ENCODE measurements around the gene MPP3. TPM values are rescaled to one million over a fixed set of nuclear protein-coding genes. Genes with fewer than 3 reads are reported as not detected.

Gene MPP3
- total RNA-seq (10 to 100 TPM; 32.2 to 38.7 TPM), polyA plus RNA-seq (10 to 100 TPM in 1 of 2 donors, 1 to 10 TPM in 1; 9.9 to 17.0 TPM)
- long read RNA-seq, donor 1, partial matches to known transcripts = 0 of 1 reads
- long read RNA-seq, donor 1, other reads (novel, unspliced or antisense) = 0 of 1 reads
- long read RNA-seq, donor 2 = 0 reads
- long read RNA-seq, donor 3, partial matches to known transcripts = 0 of 2 reads
- long read RNA-seq, donor 3, other reads (novel, unspliced or antisense) = 0 of 2 reads
- long read RNA-seq, donor 4, partial matches to known transcripts = 0 of 1 reads
- long read RNA-seq, donor 4, other reads (novel, unspliced or antisense) = 0 of 1 reads
- long read RNA-seq, donor 5, partial matches to known transcripts = 0 of 1 reads
- long read RNA-seq, donor 5, other reads (novel, unspliced or antisense) = 0 of 1 reads

- peak; percentile 68 to 83 (median 74) for DNase-seq
- no peak within 1 kb of the TSS for H3K9ac ChIP-seq (ENCODE audit: insufficient read depth in 1 of 2, low read length in 2 of 2)
- WGBS, 2 donors = 2 to 3% methylated on average over 37 to 86 of the region's 87 CpGs
Observed at GRCh38 chr17:43832976-43833829, at the start of gene MPP3. Gene MPP3, minus strand, starts transcription at chr17:43833146. Its CDS starts 1,240 bp downstream, at chr17:43831906.

GRCh38 chr17:43881758-43882505 is 49.0 kb upstream of the MPP3 start:
- Histone ChIP-seq H3K9ac (ENCODE audit: insufficient read depth in 1 of 2, low read length in 2 of 2) (no peak overlapping the region), H3K27me3 (ENCODE audit: control insufficient read depth in 3 of 3, insufficient read depth in 3 of 3, low read length in 2 of 3) (no peaks in the 10 kb centered on the region), H3K36me3 (ENCODE audit: control insufficient read depth in 4 of 4, insufficient read depth in 4 of 4, low read length in 4 of 4) (peaks cover 0 to 3% (median 0%) of the 10 kb centered on the region in 4 donors), H3K4me3 (no peak overlapping the region), H3K27ac (ENCODE audit: low read depth in 1 of 2, low read length in 1 of 2) (no peak overlapping the region), H3K9me3 (ENCODE audit: control insufficient read depth in 4 of 4, insufficient read depth in 3 of 4, low read length in 3 of 4) (no peaks in the 10 kb centered on the region), H3K4me1 (ENCODE audit: control insufficient read depth in 5 of 5, insufficient read depth in 5 of 5, low read length in 5 of 5) (no peaks in the 10 kb centered on the region)
- DNase-seq (no peak), ATAC-seq (ENCODE audit: insufficient read depth, low FRiP score) (no peak)
- WGBS, 2 donors = 95 to 96% methylated on average over 25 to 27 of the region's 27 CpGs
- no peak for TF ChIP-seq CTCF (IDR thresholded peaks at IDR 0.05; ENCODE audit: control extremely low read depth, extremely low read depth)

More at GRCh38 chr17:43832976-43833829, at the start of gene MPP3:
- Histone ChIP-seq H3K4me3 (peak within 1 kb of the TSS; percentile 66), H3K4me1 (ENCODE audit: control insufficient read depth in 5 of 5, insufficient read depth in 5 of 5, low read length in 5 of 5) (peaks cover 0 to 16% (median 4%) of the 10 kb centered on the region in 5 donors), H3K36me3 (ENCODE audit: control insufficient read depth in 4 of 4, insufficient read depth in 4 of 4, low read length in 4 of 4) (peaks cover 0 to 8% (median 2%) of the 10 kb centered on the region in 4 donors), H3K9me3 (ENCODE audit: control insufficient read depth in 4 of 4, insufficient read depth in 3 of 4, low read length in 3 of 4) (no peaks in the 10 kb centered on the region), H3K27me3 (ENCODE audit: control insufficient read depth in 3 of 3, insufficient read depth in 3 of 3, low read length in 2 of 3) (no peaks in the 10 kb centered on the region), H3K27ac (ENCODE audit: low read depth in 1 of 2, low read length in 1 of 2) (peak within 1 kb of the TSS; percentile 70 to 87)
- ATAC-seq (ENCODE audit: insufficient read depth, low FRiP score) = peak; percentile 91
- TF ChIP-seq CTCF (IDR thresholded peaks at IDR 0.05; ENCODE audit: control extremely low read depth, extremely low read depth) = no peak

GRCh38 chr17:43881181-43881580 is 48.2 kb upstream of the MPP3 start:
- no peak overlapping the region for H3K27ac ChIP-seq (ENCODE audit: low read depth in 1 of 2, low read length in 1 of 2)
- no peak for TF ChIP-seq CTCF (IDR thresholded peaks at IDR 0.05; ENCODE audit: control extremely low read depth, extremely low read depth)
- H3K27me3 ChIP-seq (ENCODE audit: control insufficient read depth in 3 of 3, insufficient read depth in 3 of 3, low read length in 2 of 3) = no peaks in the 10 kb centered on the region
- H3K4me3 ChIP-seq = no peak overlapping the region
- peaks cover 0 to 3% (median 0%) of the 10 kb centered on the region in 4 donors for H3K36me3 ChIP-seq (ENCODE audit: control insufficient read depth in 4 of 4, insufficient read depth in 4 of 4, low read length in 4 of 4)
- no peaks in the 10 kb centered on the region for H3K9me3 ChIP-seq (ENCODE audit: control insufficient read depth in 4 of 4, insufficient read depth in 3 of 4, low read length in 3 of 4)
- ATAC-seq (ENCODE audit: insufficient read depth, low FRiP score) = no peak
- WGBS, 2 donors = 96 to 97% methylated on average over 12 of the region's 12 CpGs
- H3K9ac ChIP-seq (ENCODE audit: insufficient read depth in 1 of 2, low read length in 2 of 2) = no peak overlapping the region
- no peak for DNase-seq
- H3K4me1 ChIP-seq (ENCODE audit: control insufficient read depth in 5 of 5, insufficient read depth in 5 of 5, low read length in 5 of 5) = no peaks in the 10 kb centered on the region

Measured in lung (tissue), 16 donors.